T-helper 2 cell (primary cell): Measurements from ENCODE around the gene GID8.

ENCODE experiments used
- DNase-seq, 5 experiments: peaks; one replicate each; pipeline versions ENCODE4 v3.0.0 to v3.0.0-alpha.2; 2012 to 2022

Gene GID8

GRCh38 chr20:62944746-62945145 lies 6.8 kb downstream of the GID8 start:
- DNase-seq: no peak

- no peak for DNase-seq
These were observed 7.9 kb downstream of the GID8 start for GRCh38 chr20:62945771-62946339.

- DNase-seq: no peak
These were observed 9.0 kb downstream of the GID8 start for GRCh38 chr20:62946918-62947317.

DNA sequence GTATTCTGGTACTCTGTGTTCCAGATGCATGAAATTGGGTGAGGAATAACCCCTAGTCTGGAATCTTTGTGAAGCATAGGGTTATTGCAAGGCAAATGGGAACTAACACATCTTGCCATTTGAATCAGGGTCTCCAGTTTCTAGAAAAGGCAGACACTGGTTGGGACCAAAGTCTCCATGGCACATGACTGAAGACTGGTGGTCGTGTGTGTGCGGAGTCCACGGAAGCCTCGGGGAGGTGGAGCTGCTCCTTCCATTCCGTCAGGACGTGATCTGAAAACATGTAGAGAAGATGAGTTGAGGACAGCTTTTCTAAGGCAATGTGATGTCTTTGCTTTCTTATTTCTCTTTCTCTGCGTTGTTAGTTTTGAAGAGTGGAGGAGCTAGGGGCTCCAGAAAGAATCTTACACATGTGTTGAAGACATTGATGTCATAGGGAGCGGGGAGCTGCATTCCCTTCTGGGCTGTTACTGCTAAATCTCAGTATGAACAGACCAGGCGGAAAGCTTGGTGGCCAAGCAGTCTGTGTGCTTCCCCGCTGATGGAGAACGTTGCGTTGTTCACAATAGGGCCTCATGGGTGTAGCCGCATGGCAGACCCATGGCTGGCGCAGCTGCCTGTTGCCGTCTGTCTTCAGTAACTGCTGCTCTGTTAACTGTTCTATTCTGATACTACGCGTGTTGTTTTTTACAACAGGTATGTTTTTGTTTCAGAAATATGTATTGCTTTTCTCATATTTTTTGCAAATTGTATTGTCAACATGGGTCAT lies 9.8 kb downstream of the GID8 start:
- DNase-seq: no peak

DNA sequence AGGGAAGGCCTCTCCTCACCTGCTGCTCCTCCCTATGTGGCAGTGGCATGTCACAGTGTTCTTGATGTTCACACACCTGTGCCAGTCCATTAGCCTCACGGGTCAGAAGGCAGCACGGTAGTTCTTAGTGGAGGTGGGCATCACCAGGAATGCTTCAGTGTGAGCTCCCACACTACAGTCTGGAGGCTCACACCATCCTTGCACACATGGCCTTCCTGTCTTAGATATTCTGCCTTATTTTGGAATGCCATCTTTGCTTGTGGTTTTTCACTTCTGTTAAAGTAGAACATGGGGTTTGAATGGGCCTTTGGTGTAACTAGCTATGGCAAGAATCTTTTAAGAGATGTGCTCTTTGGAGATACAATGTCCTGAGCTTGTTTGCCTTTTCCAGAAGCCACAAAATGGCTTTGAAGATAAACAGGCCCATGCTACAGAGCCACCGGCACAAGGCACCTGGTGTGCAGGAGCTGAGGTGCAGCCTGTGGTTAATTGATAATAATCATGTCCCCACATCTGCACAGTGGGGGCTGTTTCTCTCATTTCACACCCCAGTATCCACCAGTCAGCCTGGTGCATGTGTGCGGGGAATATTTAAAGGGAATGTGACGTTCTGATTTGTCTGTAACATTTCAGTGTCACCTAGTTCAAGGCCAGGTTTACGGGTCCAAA lies 11.3 kb downstream of the GID8 start:
- DNase-seq: no peak

GRCh38 chr20:62949962-62950361 lies 12.0 kb downstream of the GID8 start:
- DNase-seq: no peak

DNA sequence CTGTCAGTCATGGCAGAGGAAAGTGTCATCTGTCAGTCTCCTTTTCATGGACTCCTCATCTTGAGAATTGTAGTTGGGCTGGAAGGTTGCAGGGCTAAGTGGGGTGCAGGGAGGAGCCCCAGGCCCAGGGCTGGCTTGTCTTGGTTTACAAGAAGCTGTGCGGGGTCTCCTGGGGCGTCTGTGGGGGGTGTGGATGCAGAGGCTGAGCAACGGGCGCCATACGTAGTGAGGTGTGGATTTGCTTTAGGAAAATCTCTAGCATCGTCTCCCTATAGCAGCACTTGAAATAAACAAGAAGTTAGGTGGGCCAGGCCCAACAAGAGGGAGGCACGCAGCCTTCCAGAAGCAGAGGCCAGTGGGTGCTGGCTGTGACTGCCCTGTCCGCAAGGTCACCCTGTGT lies 12.8 kb downstream of the GID8 start:
- DNase-seq: no peak

DNA sequence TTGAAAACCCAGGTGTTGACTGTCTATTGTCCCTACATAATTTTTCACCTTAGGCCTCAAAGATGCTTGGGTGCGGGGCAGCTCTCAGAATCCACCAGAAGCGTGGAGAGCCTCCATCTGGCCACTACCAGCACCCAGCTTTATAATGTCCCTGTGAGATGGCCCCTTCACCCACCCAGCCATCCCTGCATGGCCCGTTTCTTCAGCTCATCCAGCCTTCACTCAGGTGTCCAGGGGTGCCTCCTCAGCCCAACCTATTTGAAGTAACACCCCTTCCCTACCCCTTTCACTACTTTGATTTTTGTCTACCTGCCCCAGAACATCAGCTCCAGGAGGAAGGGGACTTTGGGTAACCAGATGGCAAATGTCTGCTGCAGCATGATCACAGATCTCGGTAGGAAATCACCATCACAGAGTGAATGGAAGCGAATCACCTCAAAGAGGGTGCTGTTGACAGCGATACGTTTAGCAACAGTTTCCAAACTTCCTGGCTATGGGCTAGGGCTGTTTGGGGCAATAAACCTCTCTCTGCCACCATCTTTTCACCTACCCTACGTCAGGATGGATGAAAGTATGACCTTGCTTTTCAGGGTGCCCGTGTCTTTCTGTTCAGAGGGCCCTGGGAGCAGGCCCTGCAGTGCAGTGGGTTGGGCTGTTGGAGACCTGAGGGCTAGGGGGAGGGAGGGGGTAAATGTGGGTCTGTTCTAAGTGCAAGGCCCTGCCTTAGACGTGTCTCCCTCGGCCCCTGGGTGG lies 13.4 kb downstream of the GID8 start:
- DNase-seq: no peak

- no peak for DNase-seq
These were observed 14.0 kb downstream of the GID8 start for GRCh38 chr20:62951896-62952372.

DNA sequence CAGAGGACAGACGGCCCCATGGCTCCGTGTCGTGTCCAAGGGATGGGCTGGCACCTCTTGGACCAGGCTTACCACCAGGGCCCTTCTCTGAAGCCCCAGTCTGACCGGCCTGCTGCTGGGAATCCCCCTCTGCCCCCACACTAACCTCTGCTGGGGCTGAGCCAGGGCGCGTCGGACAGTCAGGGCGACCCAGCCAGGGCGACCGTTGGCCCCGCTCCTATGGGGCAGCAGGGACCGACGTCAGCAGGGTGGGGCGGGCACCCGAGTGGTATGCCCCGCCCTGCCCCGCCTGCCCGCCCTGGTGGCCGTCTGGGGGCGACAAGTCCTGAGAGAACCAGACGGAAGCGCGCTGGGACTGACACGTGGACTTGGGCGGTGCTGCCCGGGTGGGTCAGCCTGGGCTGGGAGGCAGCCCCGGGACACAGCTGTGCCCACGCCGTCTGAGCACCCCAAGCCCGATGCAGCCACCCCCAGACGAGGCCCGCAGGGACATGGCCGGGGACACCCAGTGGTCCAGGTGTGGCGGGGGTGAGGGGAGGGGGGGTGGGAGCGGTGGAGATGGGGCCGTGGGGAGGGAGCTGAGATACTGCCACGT lies 14.5 kb downstream of the GID8 start, which contains the start of gene SLC17A9:
Gene SLC17A9 (plus strand): TSS at position 337 of the 595 bp plus-strand sequence. CDS start 122 bp downstream, at position 459.
- peak in 3 of 5 experiments; percentile 28 to 40 (median 38) for DNase-seq

GRCh38 chr20:62952968-62953838 lies 15.3 kb downstream of the GID8 start:
- DNase-seq: no peak

GRCh38 chr20:62953839-62954703 lies 16.1 kb downstream of the GID8 start:
- DNase-seq: peak in 4 of 5 experiments; percentile 13 to 82 (median 70)

GRCh38 chr20:62955519-62956386 lies 17.8 kb downstream of the GID8 start:
- no peak for DNase-seq

DNA sequence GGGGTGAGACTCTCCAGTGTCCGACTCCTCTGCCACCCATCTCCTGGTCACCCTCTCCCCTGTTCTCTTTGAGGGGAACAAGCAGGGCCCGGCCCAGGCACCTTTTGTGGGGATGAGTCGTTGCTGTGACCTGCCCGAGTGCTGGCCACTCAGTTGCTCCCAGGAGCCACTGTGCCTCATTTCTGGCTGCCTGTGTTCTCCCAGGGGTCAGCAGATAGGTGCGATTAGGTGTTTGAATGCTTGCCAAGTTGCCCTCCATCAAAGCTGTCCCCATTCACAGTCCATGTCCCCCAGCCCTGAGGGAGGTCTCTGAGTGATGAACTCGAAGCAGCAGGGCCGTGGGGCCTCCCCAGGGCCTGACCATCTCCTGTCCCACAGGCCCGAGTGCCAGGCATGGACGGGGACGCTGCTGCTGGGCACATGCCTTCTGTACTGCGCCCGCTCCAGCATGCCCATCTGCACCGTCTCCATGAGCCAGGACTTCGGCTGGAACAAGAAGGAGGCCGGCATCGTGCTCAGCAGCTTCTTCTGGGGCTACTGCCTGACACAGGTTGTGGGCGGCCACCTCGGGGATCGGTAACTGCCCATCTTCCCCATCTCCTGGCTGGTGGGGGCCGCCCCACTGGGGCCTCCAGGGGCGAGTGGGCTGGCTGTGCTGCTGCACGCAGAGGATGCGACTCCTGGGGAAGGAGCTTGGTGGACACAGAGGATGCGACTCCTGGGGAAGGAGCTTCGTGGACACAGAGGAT lies 18.6 kb downstream of the GID8 start:
- no peak for DNase-seq

GRCh38 chr20:62957136-62958117 lies 19.5 kb downstream of the GID8 start:
- no peak for DNase-seq

- no peak for DNase-seq
These were observed 20.6 kb downstream of the GID8 start for GRCh38 chr20:62958388-62959100.
